Activated CD4-positive, alpha-beta T cell treated with anti-CD3 and anti-CD28 coated beads, Interleukin-2, amount 10 ng/mL, durations not matched to agents 24 days and 14 days (primary cell): ENCODE results near the gene SIPA1L2. TPM values are rescaled to one million over a fixed set of nuclear protein-coding genes. Genes with fewer than 3 reads are reported as not detected.
"Not testable (repeated sequence)": the region's sequence is repeated elsewhere in the genome, so short reads cannot be mapped to it uniquely, and the experiment has no call there.

Source experiments
- DNase-seq: peaks from one replicate; pipeline ENCODE4 v3.0.0; 2022
- H3K27ac Mint-ChIP-seq: one replicate; pipeline ENCODE4 v1.8.0; 2022; ENCODE audit warnings: mild to moderate bottlenecking, mixed read lengths
- H3K27me3 Mint-ChIP-seq: one replicate; pipeline ENCODE4 v1.8.0; 2022; ENCODE audit warnings: mixed read lengths
- H3K36me3 Mint-ChIP-seq: one replicate; pipeline ENCODE4 v1.8.0; 2022; ENCODE audit warnings: low read depth, mild to moderate bottlenecking, mixed read lengths
- H3K4me1 Mint-ChIP-seq: one replicate; pipeline ENCODE4 v1.8.0; 2021; ENCODE audit warnings: mixed read lengths
- H3K4me3 Mint-ChIP-seq: one replicate; pipeline ENCODE4 v1.8.0; 2022; ENCODE audit warnings: mild to moderate bottlenecking, moderate library complexity, mixed read lengths
- H3K9me3 Mint-ChIP-seq: one replicate; pipeline ENCODE4 v1.8.0; 2021; ENCODE audit warnings: mixed read lengths
- intact Hi-C: fragments of 100-400 bp; cut with micrococcal nuclease; formaldehyde crosslinking; loops from one replicate; pipeline ENCODE4 v1.15.1; 2023
- total RNA-seq: library from RNA; stranded (reverse); gene quantifications from 2 replicates; pipeline ENCODE4 v1.2.3, GENCODE V29; 2022

SIPA1L2 gene
- total RNA-seq, 1 donor from 2014 or later, result 4.1 TPM

DNA sequence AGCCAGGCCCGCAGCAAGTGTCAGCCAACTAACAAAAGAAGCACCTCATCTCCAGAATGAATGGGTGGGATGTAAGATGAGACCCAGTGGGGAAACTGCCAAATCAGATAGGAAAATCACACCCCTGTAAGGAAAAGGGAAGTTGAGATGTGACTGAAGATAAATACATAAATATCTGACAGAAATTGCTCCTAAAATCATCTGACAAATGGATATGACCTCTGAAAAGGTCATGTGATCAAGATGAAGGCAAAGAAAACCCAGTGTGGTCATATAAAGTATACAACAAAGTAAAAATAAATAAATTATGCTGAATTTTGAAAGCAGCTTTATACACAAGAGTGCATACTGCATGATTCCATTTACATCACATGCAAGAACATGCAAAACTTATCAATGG is 12.7 kb downstream of the SIPA1L2 start:
- intact Hi-C loops, result no loop called here
- Mint-ChIP-seq H3K4me3 (no peak overlapping the region), H3K36me3 (no peaks in the 10 kb centered on the region), H3K27ac (no peak overlapping the region), H3K4me1 (peaks cover 14% of the 10 kb centered on the region), H3K9me3 (no peaks in the 10 kb centered on the region), H3K27me3 (peaks cover 6% of the 10 kb centered on the region)
- DNase-seq, result no peak

GRCh38 chr1:232615306-232615800 is 14.6 kb downstream of the SIPA1L2 start:
- intact Hi-C loops, result no loop called here
- Mint-ChIP-seq H3K27me3 (peaks cover 6% of the 10 kb centered on the region), H3K27ac (no peak overlapping the region), H3K4me3 (no peak overlapping the region), H3K9me3 (no peaks in the 10 kb centered on the region), H3K36me3 (no peaks in the 10 kb centered on the region), H3K4me1 (peaks cover 14% of the 10 kb centered on the region)
- no peak for DNase-seq

DNA sequence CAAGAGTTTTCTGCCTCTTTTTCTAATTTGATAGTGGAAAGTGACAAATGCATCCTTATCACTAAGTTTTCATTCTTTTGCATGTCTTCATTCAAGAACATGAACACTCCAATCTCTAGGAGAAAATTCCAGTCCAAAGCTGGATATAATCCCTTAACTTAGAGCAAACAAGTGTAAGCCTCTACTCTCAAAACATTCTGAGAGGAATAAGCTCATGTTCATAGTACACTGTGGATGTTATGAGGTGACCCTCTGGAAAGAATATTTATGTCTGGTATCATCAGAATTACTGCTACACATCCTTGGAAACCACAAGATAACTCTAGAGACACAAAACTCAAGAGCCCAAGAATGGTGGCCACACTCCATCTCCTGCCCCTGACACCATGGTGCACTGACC is 15.1 kb downstream of the SIPA1L2 start:
- intact Hi-C loops, result no loop called here
- no peak overlapping the region for H3K4me3 Mint-ChIP-seq
- H3K9me3 Mint-ChIP-seq, result no peaks in the 10 kb centered on the region
- H3K4me1 Mint-ChIP-seq, result peaks cover 14% of the 10 kb centered on the region
- no peak overlapping the region for H3K27ac Mint-ChIP-seq
- no peak for DNase-seq
- no peaks in the 10 kb centered on the region for H3K36me3 Mint-ChIP-seq
- H3K27me3 Mint-ChIP-seq, result peaks cover 6% of the 10 kb centered on the region

GRCh38 chr1:232613752-232614381 is 16.1 kb downstream of the SIPA1L2 start:
- no peak overlapping the region for H3K27ac Mint-ChIP-seq
- H3K36me3 Mint-ChIP-seq, result no peaks in the 10 kb centered on the region
- no peak for DNase-seq
- no peak overlapping the region for H3K4me3 Mint-ChIP-seq
- peaks cover 14% of the 10 kb centered on the region for H3K4me1 Mint-ChIP-seq
- no peaks in the 10 kb centered on the region for H3K9me3 Mint-ChIP-seq
- H3K27me3 Mint-ChIP-seq, result peaks cover 6% of the 10 kb centered on the region
- intact Hi-C loops, result no loop called here

- H3K27me3 Mint-ChIP-seq, H3K4me3 Mint-ChIP-seq, DNase-seq, H3K36me3 Mint-ChIP-seq, intact Hi-C loops, H3K27ac Mint-ChIP-seq, H3K9me3 Mint-ChIP-seq: not testable (repeated sequence)
- peaks cover 14% of the 10 kb centered on the region for H3K4me1 Mint-ChIP-seq
Measured at GRCh38 chr1:232612836-232613235, 17.1 kb downstream of the SIPA1L2 start.

GRCh38 chr1:232611834-232612233 is 18.1 kb downstream of the SIPA1L2 start:
- Mint-ChIP-seq H3K27ac (no peak overlapping the region), H3K36me3 (no peaks in the 10 kb centered on the region), H3K9me3 (no peaks in the 10 kb centered on the region), H3K27me3 (peaks cover 3% of the 10 kb centered on the region), H3K4me3 (no peak overlapping the region), H3K4me1 (peaks cover 14% of the 10 kb centered on the region)
- intact Hi-C loops, result no loop called here
- DNase-seq, result no peak

DNA sequence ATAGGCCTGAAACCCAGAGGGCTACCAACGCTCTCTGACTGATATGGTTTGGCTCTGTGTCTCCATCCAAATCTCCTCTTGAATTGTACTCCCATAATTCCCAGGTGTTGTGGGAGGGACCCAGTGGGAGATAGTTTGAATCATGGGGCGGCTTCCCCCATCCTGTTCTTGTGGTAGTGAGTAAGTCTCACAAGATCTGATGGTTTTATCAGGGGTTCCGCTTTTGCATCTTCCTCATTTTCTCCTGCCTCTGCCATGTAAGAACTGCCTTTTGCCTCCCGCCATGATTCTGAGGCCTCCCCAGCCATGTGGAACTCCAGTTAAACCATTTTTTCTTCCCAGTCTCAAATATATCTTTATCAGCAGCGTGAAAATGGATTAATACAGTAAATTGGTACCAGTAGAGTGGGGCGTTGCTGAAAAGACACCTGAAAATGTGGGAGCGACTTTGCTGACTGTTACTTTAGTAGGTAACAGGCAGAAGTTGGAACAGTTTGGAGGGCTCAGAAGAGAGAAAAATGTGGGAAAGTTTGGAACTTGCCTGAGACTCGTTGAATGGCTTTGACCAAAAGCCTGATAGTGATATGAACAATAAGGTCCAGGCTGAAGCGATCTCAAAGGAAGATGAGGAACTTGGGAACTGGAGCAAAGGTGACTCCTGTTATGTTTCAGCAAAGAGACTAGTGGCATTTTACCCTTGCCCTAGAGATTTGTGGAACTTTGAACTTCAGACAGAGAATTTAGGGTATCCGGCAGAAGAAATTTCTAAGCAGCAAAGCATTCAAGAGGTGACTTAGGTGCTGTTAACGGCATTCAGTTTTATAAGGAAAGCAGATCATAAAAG is 18.8 kb downstream of the SIPA1L2 start:
- H3K36me3 Mint-ChIP-seq, intact Hi-C loops, H3K4me3 Mint-ChIP-seq, DNase-seq, H3K27ac Mint-ChIP-seq, H3K27me3 Mint-ChIP-seq, H3K9me3 Mint-ChIP-seq: not testable (repeated sequence)
- H3K4me1 Mint-ChIP-seq, result peaks cover 14% of the 10 kb centered on the region

- Mint-ChIP-seq H3K9me3 (no peaks in the 10 kb centered on the region), H3K27ac (no peak overlapping the region), H3K27me3 (peaks cover 3% of the 10 kb centered on the region), H3K36me3 (no peaks in the 10 kb centered on the region), H3K4me1 (peaks cover 14% of the 10 kb centered on the region), H3K4me3 (no peak overlapping the region)
- DNase-seq, result no peak
- intact Hi-C loops, result no loop called here
Measured at GRCh38 chr1:232610192-232610901, 19.6 kb downstream of the SIPA1L2 start.

DNA sequence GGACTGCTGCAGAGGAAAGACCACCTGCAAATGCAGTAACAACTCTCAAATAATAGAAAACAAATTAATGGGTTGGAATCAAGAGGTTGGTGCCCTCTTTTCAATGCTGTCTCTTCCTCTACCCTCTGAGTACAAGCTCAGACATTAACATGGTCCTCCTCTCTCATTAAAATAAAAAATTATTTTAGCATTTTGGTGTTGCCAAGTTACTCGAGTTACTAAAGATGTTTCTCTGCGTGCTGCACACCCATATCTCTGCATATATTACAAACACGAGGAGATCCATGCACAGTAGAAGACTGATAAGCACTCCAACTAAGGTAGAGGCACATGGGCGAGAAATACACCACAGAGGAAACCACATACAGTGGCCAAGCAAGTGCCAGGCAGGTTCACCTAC is 21.5 kb downstream of the SIPA1L2 start:
- peaks cover 1% of the 10 kb centered on the region for H3K27me3 Mint-ChIP-seq
- H3K36me3 Mint-ChIP-seq, result peaks cover 2% of the 10 kb centered on the region
- H3K4me1 Mint-ChIP-seq, result peaks cover 4% of the 10 kb centered on the region
- H3K4me3 Mint-ChIP-seq, result no peak overlapping the region
- H3K9me3 Mint-ChIP-seq, result peaks cover 1% of the 10 kb centered on the region
- no peak overlapping the region for H3K27ac Mint-ChIP-seq
- intact Hi-C loops, result no loop called here
- no peak for DNase-seq

- Mint-ChIP-seq H3K27ac (no peak overlapping the region), H3K4me1 (peaks cover 21% of the 10 kb centered on the region), H3K4me3 (no peak overlapping the region), H3K9me3 (peaks cover 11% of the 10 kb centered on the region), H3K27me3 (peaks cover 1% of the 10 kb centered on the region), H3K36me3 (peaks cover 4% of the 10 kb centered on the region)
- intact Hi-C loops, result no loop called here
- no peak for DNase-seq
Measured at GRCh38 chr1:232602622-232603021, 27.3 kb downstream of the SIPA1L2 start.

GRCh38 chr1:232600424-232601258 is 29.3 kb downstream of the SIPA1L2 start:
- no peak overlapping the region for H3K4me3 Mint-ChIP-seq

DNA sequence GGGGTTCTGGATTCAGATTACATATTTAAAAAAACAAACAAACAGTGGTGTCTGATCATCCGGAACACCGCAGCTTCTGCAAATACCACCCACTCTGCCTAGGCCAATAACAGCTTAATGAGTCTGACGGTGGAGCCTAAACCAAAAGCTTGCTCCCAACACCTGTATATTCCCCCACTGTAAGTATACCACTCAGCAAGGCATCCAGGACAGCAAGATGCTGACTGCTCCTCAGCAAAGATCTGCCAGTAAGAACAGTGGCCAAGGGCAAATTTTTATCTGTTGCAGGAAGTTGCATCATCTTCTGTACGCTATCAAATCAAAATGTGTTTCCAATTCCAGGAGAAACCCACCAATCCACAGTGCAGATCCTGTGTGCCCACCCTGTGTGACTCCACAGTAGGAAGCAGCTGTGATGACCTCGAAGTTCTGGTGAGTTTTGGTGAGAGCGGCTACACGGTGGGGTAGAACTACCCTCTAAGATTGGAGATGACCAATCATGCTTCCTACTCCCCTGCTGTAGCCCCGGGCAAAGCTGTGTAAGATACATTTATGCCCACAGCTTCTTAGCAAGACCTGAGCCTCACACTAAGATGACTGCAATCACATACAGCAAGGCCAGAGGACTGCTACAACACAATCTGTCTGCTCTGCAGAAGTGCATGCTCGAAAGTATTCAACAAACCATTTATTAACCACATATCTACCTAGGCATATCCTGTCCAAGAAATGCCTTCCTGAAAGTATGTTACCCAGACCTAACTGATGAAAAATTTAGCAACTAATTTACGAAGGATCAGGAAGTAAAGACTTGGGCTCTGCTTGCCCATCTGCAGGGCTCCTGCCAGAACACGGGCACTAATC is 30.5 kb downstream of the SIPA1L2 start:
- Mint-ChIP-seq H3K27me3 (no peaks in the 10 kb centered on the region), H3K4me3 (no peak overlapping the region), H3K4me1 (peaks cover 37% of the 10 kb centered on the region), H3K36me3 (peaks cover 2% of the 10 kb centered on the region), H3K27ac (no peak overlapping the region), H3K9me3 (peaks cover 18% of the 10 kb centered on the region)
- DNase-seq, result no peak
- intact Hi-C loops, result no loop called here

More at GRCh38 chr1:232600424-232601258, 29.3 kb downstream of the SIPA1L2 start:
- Mint-ChIP-seq H3K27ac (peak overlapping the region; percentile 49), H3K36me3 (peaks cover 4% of the 10 kb centered on the region), H3K27me3 (no peaks in the 10 kb centered on the region), H3K4me1 (peaks cover 34% of the 10 kb centered on the region), H3K9me3 (peaks cover 18% of the 10 kb centered on the region)
- intact Hi-C loops, result no loop called here
- DNase-seq, result peak; percentile 63

DNA sequence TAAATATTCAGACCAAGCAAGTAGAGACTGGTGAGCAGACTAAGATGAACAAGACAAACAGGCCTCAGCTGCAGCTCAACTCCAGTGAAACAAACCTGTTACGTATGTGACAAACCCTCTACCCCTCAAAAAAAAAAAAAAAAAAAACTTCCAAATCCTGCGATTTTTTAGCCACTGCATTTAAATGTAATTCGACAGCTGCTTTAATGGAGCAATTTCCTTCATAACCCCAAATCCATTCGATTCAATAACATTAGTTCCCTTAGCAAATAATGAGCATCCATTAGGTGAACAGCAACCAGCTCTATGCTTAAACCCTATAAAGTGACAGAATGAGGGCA is 31.1 kb downstream of the SIPA1L2 start:
- intact Hi-C loops, result no loop called here
- H3K27me3 Mint-ChIP-seq, result no peaks in the 10 kb centered on the region
- no peak for DNase-seq
- H3K4me1 Mint-ChIP-seq, result peaks cover 39% of the 10 kb centered on the region
- H3K9me3 Mint-ChIP-seq, result peaks cover 18% of the 10 kb centered on the region
- H3K27ac Mint-ChIP-seq, result no peak overlapping the region
- H3K36me3 Mint-ChIP-seq, result peaks cover 2% of the 10 kb centered on the region
- no peak overlapping the region for H3K4me3 Mint-ChIP-seq
